ENCODE data around the gene ELN.

- TF ChIP-seq POLR2A (IDR thresholded peaks at IDR 0.05), result no peak
- no peak for TF ChIP-seq CTCF (IDR thresholded peaks at IDR 0.05)
These were observed 43.1 kb downstream of the ELN start for GRCh38 chr7:74071121-74071520.
